Endodermal cell (in vitro differentiated cells): ENCODE data around the gene SRGAP1. TPM values are rescaled to one million over a fixed set of nuclear protein-coding genes. Genes with fewer than 3 reads are reported as not detected.

Experiments
- DNase-seq: peaks from one replicate; pipeline ENCODE4 v3.0.0-alpha.2; 2017
- H3K27ac ChIP-seq: 2 replicates; pipeline ENCODE4 v1.5.1; 2013; ENCODE audit warnings: mild to moderate bottlenecking, low read depth, low read length, moderate library complexity
- H3K27me3 ChIP-seq: 2 replicates; pipeline ENCODE4 v1.6.1; 2013; ENCODE audit warnings: mild to moderate bottlenecking, low read length, moderate library complexity; ENCODE audit not compliant: insufficient read depth, control insufficient read depth, poor library complexity, severe bottlenecking
- H3K36me3 ChIP-seq: 2 replicates; pipeline ENCODE4 v1.7.0; 2013; ENCODE audit warnings: mild to moderate bottlenecking, low read length, moderate library complexity; ENCODE audit not compliant: control insufficient read depth, insufficient read depth
- H3K4me1 ChIP-seq: one replicate; pipeline ENCODE4 v1.7.0; 2013; ENCODE audit warnings: low read length; ENCODE audit not compliant: control insufficient read depth, insufficient read depth
- H3K4me3 ChIP-seq: 2 replicates; pipeline ENCODE4 v1.5.1; 2013; ENCODE audit warnings: mild to moderate bottlenecking, low read length, moderate library complexity
- H3K9ac ChIP-seq: 2 replicates; pipeline ENCODE4 v1.6.1; 2013; ENCODE audit warnings: mild to moderate bottlenecking, low read length, moderate library complexity; ENCODE audit not compliant: poor library complexity, severe bottlenecking; ENCODE audit errors: extremely low read depth
- H3K9me3 ChIP-seq: 2 replicates; pipeline ENCODE4 v1.6.1; 2013; ENCODE audit warnings: mild to moderate bottlenecking, low read length, moderate library complexity; ENCODE audit not compliant: control insufficient read depth
- H3K27ac Mint-ChIP-seq: 2 replicates; pipeline ENCODE4 v1.8.0; 2020; ENCODE audit warnings: mixed read lengths
- H3K27me3 Mint-ChIP-seq: 2 replicates; pipeline ENCODE4 v1.8.0; 2021; ENCODE audit warnings: mild to moderate bottlenecking, mixed read lengths; ENCODE audit not compliant: insufficient read depth
- H3K36me3 Mint-ChIP-seq: 2 replicates; pipeline ENCODE4 v1.8.0; 2020; ENCODE audit warnings: low read depth, mixed read lengths
- H3K4me1 Mint-ChIP-seq: 2 replicates; pipeline ENCODE4 v1.8.0; 2020; ENCODE audit warnings: mixed read lengths
- H3K4me3 Mint-ChIP-seq: 2 replicates; pipeline ENCODE4 v1.8.0; 2020; ENCODE audit warnings: mild to moderate bottlenecking, moderate library complexity, mixed read lengths
- H3K9me3 Mint-ChIP-seq: 2 replicates; pipeline ENCODE4 v1.8.0; 2020; ENCODE audit warnings: mild to moderate bottlenecking, mixed read lengths
- CTCF ChIP-seq: fragments of 200-600 bp; sonication (generic); conservative IDR thresholded peaks from 2 replicates; pipeline ENCODE4 v1.5.0; 2021; ENCODE audit warnings: antibody characterized with exemption, mild to moderate bottlenecking
- WGBS, 2 experiments: methylation state at CpG; one replicate each; pipeline versions ENCODE4 v1.1.5 to v1.1.7; 2013; ENCODE audit warnings: missing lambda C conversion rate in 2 of 2, mixed read lengths in 1 of 2; ENCODE audit not compliant: insufficient coverage in 1 of 2, insufficient read length in 1 of 2; 5-methylcytosine and 5-hydroxymethylcytosine counted together
- total RNA-seq, 2 donors: library from RNA; stranded (reverse); fragmentation: NEBNext Ultra II Directional in 1 of 2; extraction: Animal tissue kit (Norgen Biotek cat#: 25700) in 1 of 2; gene quantifications; 2 replicates in 1 of 2; 3 replicates in 1 of 2; pipeline ENCODE4 v1.2.1, GENCODE V29; 2021

The SRGAP1 gene
- total RNA-seq, 2 donors from 2014 or later, result 10.6 to 13.4 TPM

DNA sequence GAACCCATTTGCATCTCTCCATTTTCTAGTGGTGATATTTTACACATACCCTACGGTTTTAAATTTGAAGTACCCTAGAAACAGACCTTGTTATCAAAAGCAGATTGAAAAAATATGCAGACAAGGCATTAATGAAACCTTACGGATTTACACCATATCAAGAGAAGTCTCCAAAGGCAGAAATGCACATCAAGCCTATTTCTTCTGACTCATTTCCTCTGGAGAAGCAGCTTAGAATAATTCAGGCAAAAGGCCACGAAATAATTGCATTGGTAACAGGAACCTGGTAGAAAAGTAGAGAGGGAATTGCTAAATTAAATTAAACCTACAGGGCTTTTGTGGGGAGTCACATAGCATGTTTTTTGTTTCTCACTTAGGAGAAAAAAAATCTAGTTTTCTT is 342.9 kb downstream of the SRGAP1 start:
- Mint-ChIP-seq H3K4me3 (no peak overlapping the region), H3K27me3 (no peaks in the 10 kb centered on the region), H3K9me3 (peaks cover 7% of the 10 kb centered on the region), H3K27ac (no peak overlapping the region), H3K36me3 (peaks cover 5% of the 10 kb centered on the region), H3K4me1 (no peaks in the 10 kb centered on the region)
- no peaks in the 10 kb centered on the region for H3K4me1 ChIP-seq
- H3K9me3 ChIP-seq, result no peaks in the 10 kb centered on the region
- H3K9ac ChIP-seq, result no peak overlapping the region
- no peak for DNase-seq
- no peaks in the 10 kb centered on the region for H3K36me3 ChIP-seq
- H3K4me3 ChIP-seq, result no peak overlapping the region
- H3K27ac ChIP-seq, result no peak overlapping the region
- no peaks in the 10 kb centered on the region for H3K27me3 ChIP-seq
- 85 to 100% methylated on average over 2 to 3 of the region's 3 CpGs for WGBS, 2 experiments
- no peak for TF ChIP-seq CTCF

GRCh38 chr12:64187794-64188193 is 343.3 kb downstream of the SRGAP1 start:
- Mint-ChIP-seq H3K27me3 (no peaks in the 10 kb centered on the region), H3K4me1 (no peaks in the 10 kb centered on the region), H3K4me3 (no peak overlapping the region), H3K27ac (no peak overlapping the region), H3K9me3 (peaks cover 7% of the 10 kb centered on the region), H3K36me3 (peaks cover 7% of the 10 kb centered on the region)
- no peaks in the 10 kb centered on the region for H3K27me3 ChIP-seq
- H3K9ac ChIP-seq, result no peak overlapping the region
- H3K9me3 ChIP-seq, result no peaks in the 10 kb centered on the region
- H3K4me1 ChIP-seq, result no peaks in the 10 kb centered on the region
- 87 to 100% methylated on average over 1 to 2 of the region's 2 CpGs for WGBS, 2 experiments
- no peak overlapping the region for H3K27ac ChIP-seq
- H3K36me3 ChIP-seq, result no peaks in the 10 kb centered on the region
- no peak for TF ChIP-seq CTCF
- H3K4me3 ChIP-seq, result no peak overlapping the region
- no peak for DNase-seq

GRCh38 chr12:64189530-64189929 is 345.0 kb downstream of the SRGAP1 start:
- Mint-ChIP-seq H3K36me3 (peaks cover 16% of the 10 kb centered on the region), H3K4me3 (no peak overlapping the region), H3K27ac (no peak overlapping the region), H3K4me1 (no peaks in the 10 kb centered on the region), H3K9me3 (no peaks in the 10 kb centered on the region), H3K27me3 (no peaks in the 10 kb centered on the region)
- H3K4me1 ChIP-seq, result no peaks in the 10 kb centered on the region
- no peaks in the 10 kb centered on the region for H3K36me3 ChIP-seq
- H3K4me3 ChIP-seq, result no peak overlapping the region
- no peak overlapping the region for H3K9ac ChIP-seq
- no peaks in the 10 kb centered on the region for H3K27me3 ChIP-seq
- 100% methylated on average over 1 of the region's 1 CpG; no CpG with 5 or more reads in 1 of the 2 experiments for WGBS, 2 experiments
- no peak overlapping the region for H3K27ac ChIP-seq
- TF ChIP-seq CTCF, result no peak
- H3K9me3 ChIP-seq, result no peaks in the 10 kb centered on the region
- DNase-seq, result no peak
